ENCODE data around the gene ARGLU1.
A peak's percentile ranks its signal among the peaks of the same experiment; 100 is the strongest.

The ARGLU1 gene

GRCh38 chr13:106586648-106587166 lies 18.8 kb upstream of the ARGLU1 start:
- DNase-seq (ENCODE audit: low spot score), result no peak

- DNase-seq (ENCODE audit: low spot score), result no peak
These were observed 13.3 kb upstream of the ARGLU1 start for GRCh38 chr13:106581225-106581624.

GRCh38 chr13:106575896-106576295 lies 8.0 kb upstream of the ARGLU1 start:
- no peak for DNase-seq (ENCODE audit: low spot score)

- no peak for DNase-seq (ENCODE audit: low spot score)
These were observed 5.9 kb upstream of the ARGLU1 start for GRCh38 chr13:106573868-106574267.

- DNase-seq (ENCODE audit: low spot score), result no peak
These were observed 5.4 kb upstream of the ARGLU1 start for GRCh38 chr13:106573284-106573846.

- peak; percentile 8 for DNase-seq (ENCODE audit: low spot score)
These were observed 2.4 kb upstream of the ARGLU1 start for GRCh38 chr13:106570299-106570852.

- no peak for DNase-seq (ENCODE audit: low spot score)
These were observed 1.5 kb upstream of the ARGLU1 start for GRCh38 chr13:106569233-106570095.

- no peak for DNase-seq (ENCODE audit: low spot score)
These were observed 514 bp upstream of the ARGLU1 start for GRCh38 chr13:106568299-106569003.

GRCh38 chr13:106566641-106567473 lies 1.1 kb downstream of the ARGLU1 start:
- peak; percentile 38 for DNase-seq (ENCODE audit: low spot score)

GRCh38 chr13:106565127-106565775 lies 2.7 kb downstream of the ARGLU1 start:
- DNase-seq (ENCODE audit: low spot score), result no peak

- DNase-seq (ENCODE audit: low spot score), result no peak
These were observed 5.6 kb downstream of the ARGLU1 start for GRCh38 chr13:106562301-106562700.

- DNase-seq (ENCODE audit: low spot score), result no peak
These were observed 6.3 kb downstream of the ARGLU1 start for GRCh38 chr13:106561551-106562170.

- DNase-seq (ENCODE audit: low spot score), result no peak
These were observed 7.1 kb downstream of the ARGLU1 start for GRCh38 chr13:106560821-106561220.

- DNase-seq (ENCODE audit: low spot score), result no peak
These were observed 9.4 kb downstream of the ARGLU1 start for GRCh38 chr13:106558527-106558926.

- DNase-seq (ENCODE audit: low spot score), result no peak
These were observed 12.2 kb downstream of the ARGLU1 start for GRCh38 chr13:106555631-106556328.

- DNase-seq (ENCODE audit: low spot score), result no peak
These were observed 16.2 kb downstream of the ARGLU1 start for GRCh38 chr13:106551751-106552150.

- no peak for DNase-seq (ENCODE audit: low spot score)
These were observed 16.6 kb downstream of the ARGLU1 start for GRCh38 chr13:106551350-106551749.

- DNase-seq (ENCODE audit: low spot score), result no peak
These were observed 17.3 kb downstream of the ARGLU1 start for GRCh38 chr13:106550570-106551135.

- no peak for DNase-seq (ENCODE audit: low spot score)
These were observed 19.8 kb downstream of the ARGLU1 start for GRCh38 chr13:106548064-106548696.
